SK-N-MC (cell line): ENCODE data around the gene SEMA3C.

Experiments used
- EZH2 ChIP-seq: fragments of 200-600 bp; sonication (generic); IDR thresholded peaks from one replicate; pipeline ENCODE4 v1.6.1; 2017; ENCODE audit warnings: antibody characterized with exemption
- POLR2AphosphoS5 ChIP-seq: IDR thresholded peaks from 2 replicates; pipeline ENCODE4 v1.6.1; 2012; ENCODE audit warnings: mild to moderate bottlenecking, low read depth, low read length, borderline replicate concordance

- no peak for TF ChIP-seq POLR2AphosphoS5
- no peak for TF ChIP-seq EZH2
Observed at GRCh38 chr7:80960244-80960795, 41.5 kb upstream of the SEMA3C start.
